Smooth muscle cell (in vitro differentiated cells): ENCODE data around the gene TNFRSF13B. TPM values are rescaled to one million over a fixed set of nuclear protein-coding genes. Genes with fewer than 3 reads are reported as not detected.

Experiments used
- DNase-seq: peaks from one replicate; lab custom pipeline; 2025; ENCODE audit not compliant: unreplicated experiment; lab: John Stamatoyannopoulos, UW
- H2AFZ ChIP-seq: fragments of 200-600 bp; sonication (generic); 2 replicates; pipeline ENCODE4 v1.6.0; 2016; ENCODE audit warnings: antibody characterized with exemption, low read depth, mild to moderate bottlenecking
- H3F3A ChIP-seq: fragments of 200-600 bp; sonication (generic); 2 replicates; pipeline ENCODE4 v1.6.0; 2017; ENCODE audit warnings: antibody characterized with exemption, low read depth
- H3K27ac ChIP-seq: fragments of 200-600 bp; sonication (generic); 2 replicates; pipeline ENCODE4 v1.5.1; 2016; ENCODE audit warnings: low read depth, mild to moderate bottlenecking
- H3K27me3 ChIP-seq: fragments of 200-600 bp; sonication (generic); 2 replicates; pipeline ENCODE4 v1.6.1; 2016; ENCODE audit warnings: low read depth, mild to moderate bottlenecking
- H3K36me3 ChIP-seq: fragments of 200-600 bp; sonication (generic); 2 replicates; pipeline ENCODE4 v1.5.1; 2016; ENCODE audit warnings: low read depth
- H3K4me1 ChIP-seq: fragments of 200-600 bp; sonication (generic); 2 replicates; pipeline ENCODE4 v1.5.1; 2016; ENCODE audit warnings: low read depth
- H3K4me2 ChIP-seq: fragments of 200-600 bp; sonication (generic); 2 replicates; pipeline ENCODE4 v1.6.0; 2016; ENCODE audit warnings: mild to moderate bottlenecking
- H3K4me3 ChIP-seq: fragments of 200-600 bp; sonication (generic); 2 replicates; pipeline ENCODE4 v1.5.1; 2016; ENCODE audit warnings: mild to moderate bottlenecking
- H3K79me2 ChIP-seq: fragments of 200-600 bp; sonication (generic); 2 replicates; pipeline ENCODE4 v1.6.0; 2016; ENCODE audit warnings: low read depth, mild to moderate bottlenecking
- H3K9ac ChIP-seq: fragments of 200-600 bp; sonication (generic); 2 replicates; pipeline ENCODE4 v1.6.0; 2016; ENCODE audit warnings: low read depth
- H3K9me3 ChIP-seq: fragments of 200-600 bp; sonication (generic); replicated peaks from 2 replicates; pipeline ENCODE4 v1.5.1; 2016; ENCODE audit warnings: low read depth
- H4K20me1 ChIP-seq: fragments of 200-600 bp; sonication (generic); 2 replicates; pipeline ENCODE4 v1.6.0; 2016; ENCODE audit warnings: low read depth
- CTCF ChIP-seq: fragments of 200-600 bp; sonication (generic); IDR thresholded peaks from 2 replicates; pipeline ENCODE4 v1.5.1; 2017; ENCODE audit warnings: borderline replicate concordance, mild to moderate bottlenecking, antibody characterized with exemption; ENCODE audit not compliant: insufficient read depth, poor library complexity, severe bottlenecking
- WGBS: methylation state at CpG from one replicate; pipeline ENCODE4 v1.1.7; 2016; ENCODE audit warnings: low lambda C conversion rate; 5-methylcytosine and 5-hydroxymethylcytosine counted together
- polyA plus RNA-seq: library from polyadenylated mRNA; unstranded; fragments of >200 nt; fragmentation: Nextera tagmentation; extraction: Ambion mirVana; gene quantifications from 2 replicates; pipeline ENCODE4 v1.2.1, GENCODE V29; 2016
- total RNA-seq: library from RNA; depleted of rRNA; stranded (reverse); fragments of >200 nt; gene quantifications from 2 replicates; pipeline ENCODE4 v1.2.3, GENCODE V29; 2014

TNFRSF13B gene
- total and polyA plus RNA-seq, 2 experiments from 2014 or later, result not detected

- WGBS, result 97% methylated on average over 10 of the region's 11 CpGs
- H3K4me3 ChIP-seq, result no peak overlapping the region
- no peaks in the 10 kb centered on the region for H3K79me2 ChIP-seq
- no peak overlapping the region for H3K9ac ChIP-seq
- no peaks in the 10 kb centered on the region for H3K27me3 ChIP-seq
- TF ChIP-seq CTCF, result no peak
- no peak overlapping the region for H3K4me2 ChIP-seq
- H4K20me1 ChIP-seq, result no peaks in the 10 kb centered on the region
- no peaks in the 10 kb centered on the region for H3K9me3 ChIP-seq
- no peak overlapping the region for H3K27ac ChIP-seq
- DNase-seq, result no peak
- no peaks in the 10 kb centered on the region for H3K4me1 ChIP-seq
- no peaks in the 10 kb centered on the region for H3F3A ChIP-seq
- no peaks in the 10 kb centered on the region for H3K36me3 ChIP-seq
- no peak overlapping the region for H2AFZ ChIP-seq
Observed at GRCh38 chr17:16989953-16990860, 18.3 kb upstream of the TNFRSF13B start.

- WGBS, result 84% methylated on average over 12 of the region's 12 CpGs
- Histone ChIP-seq H3F3A (no peaks in the 10 kb centered on the region), H3K27me3 (no peaks in the 10 kb centered on the region), H3K4me2 (no peak overlapping the region), H3K79me2 (no peaks in the 10 kb centered on the region), H3K36me3 (no peaks in the 10 kb centered on the region), H2AFZ (no peak overlapping the region), H3K27ac (no peak overlapping the region), H3K4me1 (no peaks in the 10 kb centered on the region), H3K9ac (no peak overlapping the region), H3K9me3 (no peaks in the 10 kb centered on the region), H3K4me3 (no peak overlapping the region), H4K20me1 (no peaks in the 10 kb centered on the region)
- no peak for TF ChIP-seq CTCF
- DNase-seq, result no peak
Observed at GRCh38 chr17:16989230-16989952, 17.5 kb upstream of the TNFRSF13B start.

GRCh38 chr17:16988749-16989229 is 16.9 kb upstream of the TNFRSF13B start:
- DNase-seq, result no peak
- no peak for TF ChIP-seq CTCF
- Histone ChIP-seq H3K27me3 (no peaks in the 10 kb centered on the region), H3K4me2 (peak overlapping the region; percentile 37), H3K4me1 (no peaks in the 10 kb centered on the region), H3K4me3 (no peak overlapping the region), H3F3A (no peaks in the 10 kb centered on the region), H2AFZ (peak overlapping the region; percentile 9), H3K36me3 (no peaks in the 10 kb centered on the region), H3K27ac (peak overlapping the region; percentile 55), H4K20me1 (no peaks in the 10 kb centered on the region), H3K9me3 (no peaks in the 10 kb centered on the region), H3K79me2 (no peaks in the 10 kb centered on the region), H3K9ac (no peak overlapping the region)
- 76% methylated on average over 10 of the region's 10 CpGs for WGBS
